Measurements from ENCODE around the gene PTX3. TPM values are rescaled to one million over a fixed set of nuclear protein-coding genes. Genes with fewer than 3 reads are reported as not detected.

PTX3 gene
- total RNA-seq, 1 experiment from 2014 or later = 2.9 TPM

DNA sequence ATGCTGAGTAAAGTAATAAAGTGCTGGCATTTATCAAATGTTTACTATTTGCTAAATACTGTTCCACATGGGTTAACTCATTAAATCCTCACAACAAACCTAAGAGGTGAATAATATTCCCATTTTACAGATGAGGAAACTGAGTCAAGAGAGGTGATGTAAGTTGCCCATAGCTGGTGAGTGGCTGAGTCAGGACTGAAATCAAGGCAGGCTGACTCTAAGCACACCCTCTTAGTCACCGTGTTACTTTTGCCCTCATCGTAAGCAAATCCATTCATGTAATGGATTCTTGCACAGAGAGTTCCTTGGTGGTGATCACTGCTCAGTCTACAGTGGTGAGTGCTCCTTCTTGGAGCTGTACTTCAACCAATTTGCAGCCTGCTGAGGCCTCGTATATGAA lies 28.9 kb upstream of the PTX3 start:
- H3K4me3 Mint-ChIP-seq (ENCODE audit: low read depth, unreplicated experiment) = no peak overlapping the region
- no peaks in the 10 kb centered on the region for H3K27me3 Mint-ChIP-seq (ENCODE audit: unreplicated experiment)
- BruUV-seq (replicated peaks) = no TSS peak
- H3K4me1 Mint-ChIP-seq (ENCODE audit: low read depth, unreplicated experiment) = peaks cover 16% of the 10 kb centered on the region
- no peak overlapping the region for H3K27ac Mint-ChIP-seq (ENCODE audit: unreplicated experiment)
- H3K9me3 Mint-ChIP-seq (ENCODE audit: low read depth, unreplicated experiment) = no peaks in the 10 kb centered on the region
- TF ChIP-seq, protein P1, sequence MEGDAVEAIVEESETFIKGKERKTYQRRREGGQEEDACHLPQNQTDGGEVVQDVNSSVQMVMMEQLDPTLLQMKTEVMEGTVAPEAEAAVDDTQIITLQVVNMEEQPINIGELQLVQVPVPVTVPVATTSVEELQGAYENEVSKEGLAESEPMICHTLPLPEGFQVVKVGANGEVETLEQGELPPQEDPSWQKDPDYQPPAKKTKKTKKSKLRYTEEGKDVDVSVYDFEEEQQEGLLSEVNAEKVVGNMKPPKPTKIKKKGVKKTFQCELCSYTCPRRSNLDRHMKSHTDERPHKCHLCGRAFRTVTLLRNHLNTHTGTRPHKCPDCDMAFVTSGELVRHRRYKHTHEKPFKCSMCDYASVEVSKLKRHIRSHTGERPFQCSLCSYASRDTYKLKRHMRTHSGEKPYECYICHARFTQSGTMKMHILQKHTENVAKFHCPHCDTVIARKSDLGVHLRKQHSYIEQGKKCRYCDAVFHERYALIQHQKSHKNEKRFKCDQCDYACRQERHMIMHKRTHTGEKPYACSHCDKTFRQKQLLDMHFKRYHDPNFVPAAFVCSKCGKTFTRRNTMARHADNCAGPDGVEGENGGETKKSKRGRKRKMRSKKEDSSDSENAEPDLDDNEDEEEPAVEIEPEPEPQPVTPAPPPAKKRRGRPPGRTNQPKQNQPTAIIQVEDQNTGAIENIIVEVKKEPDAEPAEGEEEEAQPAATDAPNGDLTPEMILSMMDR (IDR thresholded peaks at IDR 0.05; ENCODE audit: unreplicated experiment) = no peak
- no peak for DNase-seq
- intact Hi-C loops (cut with micrococcal nuclease; ENCODE audit: unreplicated experiment) = no loop called here
- CTCF ChIA-PET = no interaction called here
- H3K36me3 Mint-ChIP-seq (ENCODE audit: insufficient read depth, unreplicated experiment) = peaks cover 5% of the 10 kb centered on the region

DNA sequence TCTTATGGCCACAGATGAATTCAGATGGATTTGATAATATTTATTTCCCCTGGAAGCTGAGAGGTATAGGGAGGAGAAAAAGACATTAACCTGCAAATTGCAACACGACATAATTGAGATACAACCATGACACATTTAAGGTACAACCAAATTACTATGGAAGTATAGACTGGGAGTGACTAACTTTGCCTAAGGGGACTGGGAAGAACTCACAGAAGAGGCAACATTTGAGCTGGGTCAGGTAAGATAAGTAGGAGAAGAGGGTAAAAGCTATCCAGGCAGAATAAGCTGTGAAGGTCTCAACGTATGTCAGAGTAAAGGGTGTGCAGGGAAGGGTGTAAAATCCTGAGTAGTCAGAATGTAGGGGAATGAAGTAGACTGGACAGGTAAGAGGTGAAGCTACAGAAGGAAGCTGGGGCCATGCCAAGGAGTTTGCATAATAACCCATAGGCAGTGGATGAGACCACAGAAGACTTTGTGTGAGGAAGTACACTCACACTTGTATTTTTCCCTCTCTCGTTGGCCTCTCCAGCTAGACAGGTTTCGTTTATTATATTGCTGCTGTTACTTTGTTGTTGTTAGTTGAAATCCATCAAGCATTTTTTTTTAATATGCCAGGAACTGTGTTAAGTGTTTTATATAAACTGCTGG lies 28.0 kb upstream of the PTX3 start:
- TF ChIP-seq, protein P1 (IDR thresholded peaks at IDR 0.05; ENCODE audit: unreplicated experiment) = no peak
- peak; percentile 61 for DNase-seq
- no peaks in the 10 kb centered on the region for H3K9me3 Mint-ChIP-seq (ENCODE audit: low read depth, unreplicated experiment)
- CTCF ChIA-PET = interaction anchor here (0.8 kb wide), 1 partner anchor 29 kb away, joined by 4 read pairs; no protein-coding TSS in a partner anchor
- H3K27me3 Mint-ChIP-seq (ENCODE audit: unreplicated experiment) = no peaks in the 10 kb centered on the region
- BruUV-seq (replicated peaks) = no TSS peak
- intact Hi-C loops (cut with micrococcal nuclease; ENCODE audit: unreplicated experiment) = no loop called here
- H3K4me1 Mint-ChIP-seq (ENCODE audit: low read depth, unreplicated experiment) = peaks cover 16% of the 10 kb centered on the region
- H3K27ac Mint-ChIP-seq (ENCODE audit: unreplicated experiment) = no peak overlapping the region
- H3K36me3 Mint-ChIP-seq (ENCODE audit: insufficient read depth, unreplicated experiment) = peaks cover 5% of the 10 kb centered on the region
- H3K4me3 Mint-ChIP-seq (ENCODE audit: low read depth, unreplicated experiment) = no peak overlapping the region

DNA sequence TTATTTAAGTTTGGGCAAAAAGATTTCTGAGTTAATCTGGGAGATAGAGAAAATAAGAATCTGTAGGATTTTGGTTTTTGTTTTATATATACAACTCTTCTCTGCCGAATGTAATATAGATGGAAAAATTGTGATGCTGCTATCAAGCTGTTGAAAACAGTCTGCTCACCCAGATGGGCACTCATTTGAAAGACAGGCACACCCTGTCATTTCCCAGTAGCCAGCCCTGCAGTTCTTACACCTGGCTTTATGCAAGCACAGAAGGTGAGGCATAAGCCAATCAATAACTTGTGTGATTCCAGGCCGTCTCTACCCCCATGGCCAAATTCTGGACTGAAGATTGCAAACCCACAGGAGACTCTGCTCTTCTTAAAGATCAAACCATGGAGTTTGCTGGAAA lies 27.1 kb upstream of the PTX3 start:
- Mint-ChIP-seq H3K27me3 (ENCODE audit: unreplicated experiment) (no peaks in the 10 kb centered on the region), H3K27ac (ENCODE audit: unreplicated experiment) (no peak overlapping the region), H3K4me1 (ENCODE audit: low read depth, unreplicated experiment) (peaks cover 16% of the 10 kb centered on the region), H3K9me3 (ENCODE audit: low read depth, unreplicated experiment) (no peaks in the 10 kb centered on the region), H3K4me3 (ENCODE audit: low read depth, unreplicated experiment) (no peak overlapping the region), H3K36me3 (ENCODE audit: insufficient read depth, unreplicated experiment) (peaks cover 5% of the 10 kb centered on the region)
- no peak for DNase-seq
- intact Hi-C loops (cut with micrococcal nuclease; ENCODE audit: unreplicated experiment) = no loop called here
- CTCF ChIA-PET = no interaction called here
- TF ChIP-seq, protein P1 (IDR thresholded peaks at IDR 0.05; ENCODE audit: unreplicated experiment) = no peak
- no TSS peak for BruUV-seq (replicated peaks)

DNA sequence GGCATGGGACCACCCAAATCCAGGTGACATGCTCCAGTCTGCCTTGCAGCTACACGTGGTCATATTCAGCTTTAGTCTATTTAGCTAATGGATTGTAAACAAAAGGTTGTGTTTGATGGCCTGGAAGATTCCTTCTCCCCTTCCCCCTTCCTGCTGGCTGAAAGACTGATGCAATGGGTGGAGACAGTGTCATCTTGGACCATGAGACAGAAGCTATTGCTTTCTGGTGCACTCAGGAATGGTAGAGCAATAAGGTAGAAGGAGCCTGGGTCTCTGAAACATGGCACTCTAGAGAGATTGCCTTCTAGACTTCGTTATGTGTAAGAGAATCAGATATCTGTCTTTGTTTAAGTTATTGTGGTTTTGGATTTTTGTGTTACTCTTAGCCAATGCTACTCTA lies 25.7 kb upstream of the PTX3 start:
- peaks cover 5% of the 10 kb centered on the region for H3K36me3 Mint-ChIP-seq (ENCODE audit: insufficient read depth, unreplicated experiment)
- BruUV-seq (replicated peaks) = no TSS peak
- no peak overlapping the region for H3K27ac Mint-ChIP-seq (ENCODE audit: unreplicated experiment)
- TF ChIP-seq, protein P1 (IDR thresholded peaks at IDR 0.05; ENCODE audit: unreplicated experiment) = no peak
- H3K4me3 Mint-ChIP-seq (ENCODE audit: low read depth, unreplicated experiment) = no peak overlapping the region
- intact Hi-C loops (cut with micrococcal nuclease; ENCODE audit: unreplicated experiment) = no loop called here
- CTCF ChIA-PET = no interaction called here
- H3K4me1 Mint-ChIP-seq (ENCODE audit: low read depth, unreplicated experiment) = peaks cover 16% of the 10 kb centered on the region
- no peaks in the 10 kb centered on the region for H3K9me3 Mint-ChIP-seq (ENCODE audit: low read depth, unreplicated experiment)
- no peak for DNase-seq
- H3K27me3 Mint-ChIP-seq (ENCODE audit: unreplicated experiment) = no peaks in the 10 kb centered on the region

Data from Calu3 (cell line).